B cell (primary cell): ENCODE measurements around the gene TMEM19. TPM values are rescaled to one million over a fixed set of nuclear protein-coding genes. Genes with fewer than 3 reads are reported as not detected.

ENCODE experiments used
- ATAC-seq: fragments of 200-7000 bp; cut with Tn5 transposase; one replicate; pipeline ENCODE4 v1.10.0; 2021; ENCODE audit warnings: low read depth, mild to moderate bottlenecking, moderate number of reproducible peaks, moderate library complexity
- CTCF ChIA-PET: fragments of 350-600 bp; sonication (Branson Sonifier 250); formaldehyde crosslinking; loops from one replicate; lab custom pipeline; 2021; ENCODE audit warnings: antibody characterized with exemption, inconsistent platforms; lab: Charles Lee
- POLR2A ChIA-PET: fragments of 350-600 bp; sonication (Branson Sonifier 250); formaldehyde crosslinking; loops from one replicate; lab custom pipeline; 2021; ENCODE audit warnings: antibody characterized with exemption; lab: Charles Lee
- DNase-seq: peaks from one replicate; pipeline ENCODE4 v3.0.0; 2013
- H2AFZ ChIP-seq: 2 replicates; pipeline ENCODE4 v1.6.1; 2012; ENCODE audit warnings: mild to moderate bottlenecking, low read depth, low read length; ENCODE audit not compliant: insufficient read depth, poor library complexity, severe bottlenecking
- H3K27ac ChIP-seq, 2 donors: 1 replicate in 1 of 2; 2 replicates in 1 of 2; pipeline ENCODE4 v1.5.1; 2012 to 2013; ENCODE audit warnings: low read length in 2 of 2, mild to moderate bottlenecking in 2 of 2, moderate library complexity in 1 of 2
- H3K27me3 ChIP-seq, 4 experiments: fragments of 200-600 bp in 1 of 4; sonication (generic) in 1 of 4; replicated peaks in 1 of 4; 1 replicate in 2 of 4; 2 replicates in 2 of 4; pipeline versions ENCODE4 v1.6.1 to v1.7.0; 2013 to 2016; ENCODE audit warnings: low read length in 3 of 4, mild to moderate bottlenecking in 2 of 4, mixed read lengths in 1 of 4, moderate library complexity in 1 of 4; ENCODE audit not compliant: insufficient read depth in 4 of 4, control insufficient read depth in 3 of 4; ENCODE audit errors: control extremely low read depth in 1 of 4
- H3K36me3 ChIP-seq, 2 experiments: replicated peaks in 1 of 2; 1 replicate in 1 of 2; 2 replicates in 1 of 2; pipeline versions ENCODE4 v1.6.1 to v1.7.1; 2013; ENCODE audit warnings: low read length in 1 of 2; ENCODE audit not compliant: insufficient read depth in 2 of 2, control insufficient read depth in 1 of 2; ENCODE audit errors: control extremely low read depth in 1 of 2, extremely low read depth in 1 of 2
- H3K4me1 ChIP-seq, 2 donors: fragments of 200-600 bp in 1 of 2; sonication (generic) in 1 of 2; 1 replicate in 1 of 2; 2 replicates in 1 of 2; pipeline versions ENCODE4 v1.5.1 to v1.6.1; 2013 to 2017; ENCODE audit warnings: low read length in 2 of 2; ENCODE audit not compliant: control insufficient read depth in 2 of 2, insufficient read depth in 2 of 2
- H3K4me2 ChIP-seq: replicated peaks from 2 replicates; pipeline ENCODE3; 2012; ENCODE audit warnings: mild to moderate bottlenecking, low read depth, low read length; ENCODE audit not compliant: poor library complexity, severe bottlenecking
- H3K4me3 ChIP-seq, 5 experiments: fragments of 200-600 bp in 1 of 5; sonication (generic) in 1 of 5; 1 replicate in 3 of 5; 2 replicates in 2 of 5; pipeline versions ENCODE4 v1.5.1 to v1.7.0; 2011 to 2016; ENCODE audit warnings: low read length in 4 of 5, mild to moderate bottlenecking in 4 of 5, low read depth in 2 of 5, control low read depth in 1 of 5, moderate library complexity in 1 of 5; ENCODE audit not compliant: insufficient read depth in 1 of 5; ENCODE audit errors: control extremely low read depth in 1 of 5, extremely low read depth in 1 of 5
- H3K79me2 ChIP-seq: fragments of 200-600 bp; sonication (generic); one replicate; pipeline ENCODE4 v1.6.0; 2016; ENCODE audit warnings: low read length; ENCODE audit not compliant: control insufficient read depth, insufficient read depth
- H3K9ac ChIP-seq: fragments of 200-600 bp; sonication (generic); 2 replicates; pipeline ENCODE4 v1.6.1; 2017; ENCODE audit warnings: mild to moderate bottlenecking, low read length, moderate library complexity
- H3K9me3 ChIP-seq, 3 donors: one replicate each; pipeline versions ENCODE4 v1.6.1 to v1.7.1; 2013; ENCODE audit warnings: low read length in 2 of 3; ENCODE audit not compliant: control insufficient read depth in 2 of 3, insufficient read depth in 1 of 3; ENCODE audit errors: control extremely low read depth in 1 of 3
- H4K20me1 ChIP-seq: 2 replicates; pipeline ENCODE4 v1.6.0; 2012; ENCODE audit warnings: mild to moderate bottlenecking, low read length; ENCODE audit not compliant: insufficient read depth, control insufficient read depth, poor library complexity, severe bottlenecking
- H3K27ac Mint-ChIP-seq: one replicate; pipeline ENCODE4 v1.8.0; 2021; ENCODE audit warnings: mixed read lengths
- H3K27me3 Mint-ChIP-seq: one replicate; pipeline ENCODE4 v1.8.0; 2021; ENCODE audit warnings: mixed read lengths
- H3K4me1 Mint-ChIP-seq: one replicate; pipeline ENCODE4 v1.8.0; 2021; ENCODE audit warnings: mixed read lengths
- H3K4me3 Mint-ChIP-seq: one replicate; pipeline ENCODE4 v1.8.0; 2021; ENCODE audit warnings: mixed read lengths
- H3K9me3 Mint-ChIP-seq: one replicate; pipeline ENCODE4 v1.8.0; 2022; ENCODE audit warnings: mixed read lengths; ENCODE audit not compliant: insufficient read depth
- EZH2 ChIP-seq: IDR thresholded peaks from 2 replicates; pipeline ENCODE4 v1.6.1; 2012; ENCODE audit warnings: borderline replicate concordance, low read depth, mild to moderate bottlenecking, moderate library complexity, low read length; ENCODE audit not compliant: insufficient read depth, poor library complexity, severe bottlenecking
- WGBS: methylation state at CpG from one replicate; pipeline ENCODE4 v1.1.5; 2013; ENCODE audit warnings: missing lambda C conversion rate; ENCODE audit not compliant: insufficient coverage; 5-methylcytosine and 5-hydroxymethylcytosine counted together
- intact Hi-C: fragments of 100-400 bp; cut with micrococcal nuclease; formaldehyde crosslinking; loops from one replicate; pipeline ENCODE4 v1.10.0; 2022
- polyA plus RNA-seq: library from polyadenylated mRNA; depleted of rRNA; stranded (reverse); fragments of >200 nt; gene quantifications from 2 replicates; pipeline ENCODE4 v1.2.3, GENCODE V29; 2012
- total RNA-seq, 2 donors: library from RNA; stranded (reverse); fragments of 120-200 nt in 1 of 2; gene quantifications; 1 replicate in 1 of 2; 2 replicates in 1 of 2; pipeline versions ENCODE4 v1.2.3 to v1.2.4, GENCODE V29; 2013 to 2022
- TF ChIP-seq, protein P1 (sequence below): fragments of 200-600 bp; IDR thresholded peaks from one replicate; pipeline ENCODE4 v1.8.0; 2022; ENCODE audit warnings: antibody characterized with exemption, mild to moderate bottlenecking

The TMEM19 gene
- total and polyA plus RNA-seq, 2 donors (not counting 1 experiment from before 2014, with no cell fraction given) = 39.4 to 53.6 TPM

DNA sequence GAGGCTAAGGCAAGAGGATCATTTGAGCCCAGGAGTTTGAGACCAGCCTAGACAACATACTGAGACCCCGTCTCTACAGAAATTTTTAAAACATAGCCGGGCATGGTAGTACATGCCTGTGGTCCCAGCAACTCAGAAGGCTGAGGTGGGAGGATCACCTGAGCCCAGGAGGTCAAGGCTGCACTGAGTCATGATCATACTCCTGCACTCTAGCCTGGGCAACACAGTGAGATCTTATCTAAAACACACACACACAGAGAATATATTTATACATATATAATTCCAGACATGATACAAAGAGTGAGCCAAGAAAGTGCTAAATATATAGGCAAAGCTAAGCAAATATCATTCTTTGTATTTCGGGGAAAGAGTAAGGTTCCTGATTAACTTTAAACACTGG lies 31.7 kb upstream of the TMEM19 start:
- ATAC-seq (no peak), DNase-seq (no peak)
- 90% methylated on average over 2 of the region's 3 CpGs for WGBS
- H3K9me3 ChIP-seq = peaks cover 0 to 4% (median 0%) of the 10 kb centered on the region in 3 donors
- CTCF ChIA-PET = interaction anchor here (0.6 to 2.0 kb wide), 3 partner anchors 18 to 93 kb away, joined by 3 to 6 read pairs (median 5); no protein-coding TSS in a partner anchor
- Mint-ChIP-seq H3K4me1 (peaks cover 30% of the 10 kb centered on the region), H3K27me3 (no peaks in the 10 kb centered on the region), H3K27ac (no peak overlapping the region), H3K4me3 (no peak overlapping the region), H3K9me3 (no peaks in the 10 kb centered on the region)
- peaks cover 4 to 13% of the 10 kb centered on the region in 2 donors for H3K4me1 ChIP-seq
- no peak overlapping the region for H3K27ac ChIP-seq
- peaks cover 37% of the 10 kb centered on the region for H4K20me1 ChIP-seq
- intact Hi-C loops = no loop called here
- TF ChIP-seq, protein P1, sequence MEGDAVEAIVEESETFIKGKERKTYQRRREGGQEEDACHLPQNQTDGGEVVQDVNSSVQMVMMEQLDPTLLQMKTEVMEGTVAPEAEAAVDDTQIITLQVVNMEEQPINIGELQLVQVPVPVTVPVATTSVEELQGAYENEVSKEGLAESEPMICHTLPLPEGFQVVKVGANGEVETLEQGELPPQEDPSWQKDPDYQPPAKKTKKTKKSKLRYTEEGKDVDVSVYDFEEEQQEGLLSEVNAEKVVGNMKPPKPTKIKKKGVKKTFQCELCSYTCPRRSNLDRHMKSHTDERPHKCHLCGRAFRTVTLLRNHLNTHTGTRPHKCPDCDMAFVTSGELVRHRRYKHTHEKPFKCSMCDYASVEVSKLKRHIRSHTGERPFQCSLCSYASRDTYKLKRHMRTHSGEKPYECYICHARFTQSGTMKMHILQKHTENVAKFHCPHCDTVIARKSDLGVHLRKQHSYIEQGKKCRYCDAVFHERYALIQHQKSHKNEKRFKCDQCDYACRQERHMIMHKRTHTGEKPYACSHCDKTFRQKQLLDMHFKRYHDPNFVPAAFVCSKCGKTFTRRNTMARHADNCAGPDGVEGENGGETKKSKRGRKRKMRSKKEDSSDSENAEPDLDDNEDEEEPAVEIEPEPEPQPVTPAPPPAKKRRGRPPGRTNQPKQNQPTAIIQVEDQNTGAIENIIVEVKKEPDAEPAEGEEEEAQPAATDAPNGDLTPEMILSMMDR = no peak
- no peak for TF ChIP-seq EZH2
- POLR2A ChIA-PET = no interaction called here
- no peaks in the 10 kb centered on the region for H3K27me3 ChIP-seq
- H2AFZ ChIP-seq = no peak overlapping the region
- H3K9ac ChIP-seq = no peak overlapping the region
- no peak overlapping the region for H3K4me2 ChIP-seq
- no peak overlapping the region for H3K4me3 ChIP-seq
- peaks cover 10 to 54% of the 10 kb centered on the region in 2 experiments for H3K36me3 ChIP-seq
- H3K79me2 ChIP-seq = peaks cover 90% of the 10 kb centered on the region

DNA sequence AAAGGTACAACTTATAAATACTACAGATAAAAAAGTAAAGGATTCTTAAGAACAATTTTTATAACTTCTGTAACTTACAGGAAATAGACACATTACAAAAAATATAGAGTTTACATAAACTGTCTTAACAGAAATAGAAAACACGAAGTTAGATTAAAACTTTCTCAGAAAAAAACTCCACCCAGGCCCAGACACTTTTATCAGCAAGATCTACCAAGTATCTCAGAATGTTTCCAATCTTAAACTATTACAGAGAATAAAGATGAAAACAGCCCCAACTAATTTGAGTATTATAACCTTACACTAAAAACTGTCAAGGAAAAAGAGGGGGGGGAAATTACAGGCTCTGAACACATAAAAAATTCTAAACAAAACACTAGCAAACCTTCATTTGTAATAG lies 30.4 kb upstream of the TMEM19 start:
- POLR2A ChIA-PET = no interaction called here
- Mint-ChIP-seq H3K4me1 (peaks cover 38% of the 10 kb centered on the region), H3K9me3 (no peaks in the 10 kb centered on the region)

More for the DNA sequence above, 30.4 kb upstream of the TMEM19 start:
- intact Hi-C loops = no loop called here
- H3K4me2 ChIP-seq = peak overlapping the region; percentile 24
- H3K4me3 Mint-ChIP-seq = peak overlapping the region; percentile 4
- no peak overlapping the region for H2AFZ ChIP-seq
- peaks cover 0 to 4% (median 0%) of the 10 kb centered on the region in 3 donors for H3K9me3 ChIP-seq
- H4K20me1 ChIP-seq = peaks cover 37% of the 10 kb centered on the region
- H3K79me2 ChIP-seq = peaks cover 90% of the 10 kb centered on the region
- no peak overlapping the region for H3K27ac Mint-ChIP-seq
- peaks cover 4 to 13% of the 10 kb centered on the region in 2 donors for H3K4me1 ChIP-seq
- no peak for TF ChIP-seq EZH2
- TF ChIP-seq, protein P1 = no peak
- H3K27me3 Mint-ChIP-seq = no peaks in the 10 kb centered on the region
- DNase-seq (no peak), ATAC-seq (no peak)
- CTCF ChIA-PET = interaction anchor here (1.7 kb wide), 1 partner anchor 19 kb away, joined by 6 read pairs; no protein-coding TSS in a partner anchor
- WGBS = no CpG with 5 or more reads among the region's 1 CpG
- H3K4me3 ChIP-seq = no peak overlapping the region
- no peak overlapping the region for H3K9ac ChIP-seq
- peaks cover 13 to 60% of the 10 kb centered on the region in 2 experiments for H3K36me3 ChIP-seq
- H3K27ac ChIP-seq = peak overlapping the region in 1 of 2 donors; percentile 9
- H3K27me3 ChIP-seq = no peaks in the 10 kb centered on the region
